H9 (cell line): Measurements from ENCODE around the gene EHD4. TPM values are rescaled to one million over a fixed set of nuclear protein-coding genes. Genes with fewer than 3 reads are reported as not detected.
A peak's percentile ranks its signal among the peaks of the same experiment; 100 is the strongest.

Experiments
- DNase-seq: peaks from one replicate; pipeline ENCODE4 v3.0.0-alpha.2; 2017
- H2AFZ ChIP-seq: one replicate; pipeline ENCODE4 v1.6.1; 2013; ENCODE audit warnings: mild to moderate bottlenecking, low read length, control low read depth, moderate library complexity
- H2AK5ac ChIP-seq: 2 replicates; pipeline ENCODE4 v1.6.1; 2013; ENCODE audit warnings: low read length, control low read depth, mixed read lengths; ENCODE audit not compliant: insufficient read length
- H2BK120ac ChIP-seq: one replicate; pipeline ENCODE4 v1.6.1; 2013; ENCODE audit warnings: low read depth, mild to moderate bottlenecking, low read length, control low read depth, inconsistent platforms; ENCODE audit not compliant: poor library complexity, severe bottlenecking
- H2BK12ac ChIP-seq: 2 replicates; pipeline ENCODE4 v1.6.1; 2013; ENCODE audit warnings: low read length, control low read depth, mixed read lengths, low read depth; ENCODE audit not compliant: insufficient read length
- H2BK15ac ChIP-seq: 2 replicates; pipeline ENCODE4 v1.6.1; 2013; ENCODE audit warnings: low read depth, low read length, control low read depth
- H2BK20ac ChIP-seq: one replicate; pipeline ENCODE4 v1.6.1; 2013; ENCODE audit warnings: low read depth, mild to moderate bottlenecking, low read length, control low read depth, inconsistent platforms; ENCODE audit not compliant: poor library complexity, severe bottlenecking
- H2BK5ac ChIP-seq: 2 replicates; pipeline ENCODE4 v1.6.1; 2013; ENCODE audit warnings: low read length, control low read depth, mixed read lengths; ENCODE audit not compliant: insufficient read length
- H3K14ac ChIP-seq: 2 replicates; pipeline ENCODE4 v1.6.1; 2013; ENCODE audit warnings: low read length, control low read depth; ENCODE audit not compliant: insufficient read depth
- H3K18ac ChIP-seq: 2 replicates; pipeline ENCODE4 v1.6.1; 2013; ENCODE audit warnings: low read depth, mild to moderate bottlenecking, mixed read lengths, low read length, control low read depth; ENCODE audit not compliant: insufficient read length
- H3K23ac ChIP-seq: 2 replicates; pipeline ENCODE4 v1.6.1; 2013; ENCODE audit warnings: low read length, control low read depth, mixed read lengths, low read depth; ENCODE audit not compliant: insufficient read length
- H3K23me2 ChIP-seq: 2 replicates; pipeline ENCODE4 v1.6.1; 2013; ENCODE audit warnings: low read depth, mild to moderate bottlenecking, mixed read lengths, low read length, control low read depth; ENCODE audit not compliant: insufficient read length, poor library complexity, severe bottlenecking
- H3K27ac ChIP-seq: 2 replicates; pipeline ENCODE4 v1.5.1; 2013; ENCODE audit warnings: low read length, control low read depth, mixed read lengths, low read depth; ENCODE audit not compliant: insufficient read length
- H3K27me3 ChIP-seq: 2 replicates; pipeline ENCODE4 v1.6.1; 2013; ENCODE audit warnings: low read length, control low read depth, inconsistent platforms; ENCODE audit not compliant: insufficient read depth
- H3K4ac ChIP-seq: 2 replicates; pipeline ENCODE4 v1.6.1; 2013; ENCODE audit warnings: low read depth, mild to moderate bottlenecking, control low read depth, inconsistent platforms, low read length, moderate library complexity
- H3K4me1 ChIP-seq: 2 replicates; pipeline ENCODE4 v1.6.1; 2013; ENCODE audit warnings: low read length, control low read depth, inconsistent platforms; ENCODE audit not compliant: insufficient read depth
- H3K4me2 ChIP-seq: 2 replicates; pipeline ENCODE4 v1.6.1; 2013; ENCODE audit warnings: low read length, control low read depth, mixed read lengths; ENCODE audit not compliant: insufficient read length, insufficient read depth
- H3K56ac ChIP-seq: 2 replicates; pipeline ENCODE4 v1.6.1; 2013; ENCODE audit warnings: low read depth, mild to moderate bottlenecking, mixed read lengths, low read length, control low read depth; ENCODE audit not compliant: insufficient read length
- H3K79me1 ChIP-seq: 2 replicates; pipeline ENCODE4 v1.6.1; 2013; ENCODE audit warnings: low read depth, mild to moderate bottlenecking, moderate library complexity, low read length, control low read depth, inconsistent platforms; ENCODE audit not compliant: insufficient read depth, poor library complexity, severe bottlenecking
- H3K79me2 ChIP-seq: 2 replicates; pipeline ENCODE4 v1.6.1; 2013; ENCODE audit warnings: low read length, control low read depth, inconsistent platforms; ENCODE audit not compliant: insufficient read depth
- H3K9ac ChIP-seq: 2 replicates; pipeline ENCODE4 v1.6.1; 2013; ENCODE audit warnings: low read length, control low read depth, mixed read lengths; ENCODE audit not compliant: insufficient read length; ENCODE audit errors: extremely low read depth
- H3K9me3 ChIP-seq: one replicate; pipeline ENCODE4 v1.6.1; 2013; ENCODE audit warnings: low read depth, low read length, inconsistent platforms; ENCODE audit not compliant: control insufficient read depth
- H3T11ph ChIP-seq: one replicate; pipeline ENCODE4 v1.6.1; 2013; ENCODE audit warnings: mild to moderate bottlenecking, low read length, control low read depth, inconsistent platforms
- H4K20me1 ChIP-seq: one replicate; pipeline ENCODE4 v1.6.1; 2013; ENCODE audit not compliant: control insufficient read depth, insufficient read length, insufficient read depth
- H4K5ac ChIP-seq: 2 replicates; pipeline ENCODE4 v1.6.1; 2013; ENCODE audit warnings: low read depth, mild to moderate bottlenecking, mixed read lengths, low read length, control low read depth; ENCODE audit not compliant: insufficient read length
- H4K8ac ChIP-seq: replicated peaks from 2 replicates; pipeline ENCODE4 v1.6.1; 2013; ENCODE audit warnings: low read length, control low read depth, mixed read lengths, low read depth; ENCODE audit not compliant: insufficient read length
- H4K91ac ChIP-seq: 2 replicates; pipeline ENCODE4 v1.6.1; 2013; ENCODE audit warnings: low read depth, mild to moderate bottlenecking, moderate library complexity, mixed read lengths, low read length, control low read depth; ENCODE audit not compliant: insufficient read length
- H3K27ac Mint-ChIP-seq, 3 experiments: 2 replicates in 2 of 3; 3 replicates in 1 of 3; pipeline ENCODE4 v1.8.0; 2020 to 2021; ENCODE audit warnings: mixed read lengths in 3 of 3, mild to moderate bottlenecking in 1 of 3, moderate library complexity in 1 of 3
- H3K27me3 Mint-ChIP-seq: 2 replicates; pipeline ENCODE4 v1.8.0; 2021; ENCODE audit warnings: low read depth, mild to moderate bottlenecking, moderate library complexity, mixed read lengths
- H3K36me3 Mint-ChIP-seq, 3 experiments: 2 replicates in 2 of 3; 3 replicates in 1 of 3; pipeline ENCODE4 v1.8.0; 2020 to 2021; ENCODE audit warnings: low read depth in 3 of 3, mixed read lengths in 3 of 3; ENCODE audit not compliant: insufficient read depth in 1 of 3
- H3K4me1 Mint-ChIP-seq, 2 experiments: 2 replicates each; pipeline ENCODE4 v1.8.0; 2020; ENCODE audit warnings: mixed read lengths in 2 of 2
- H3K4me3 Mint-ChIP-seq, 2 experiments: 2 replicates in 1 of 2; 3 replicates in 1 of 2; pipeline ENCODE4 v1.8.0; 2020 to 2021; ENCODE audit warnings: mild to moderate bottlenecking in 2 of 2, mixed read lengths in 2 of 2, moderate library complexity in 1 of 2
- H3K9me3 Mint-ChIP-seq, 2 experiments: 2 replicates in 1 of 2; 3 replicates in 1 of 2; pipeline ENCODE4 v1.8.0; 2020; ENCODE audit warnings: mild to moderate bottlenecking in 2 of 2, mixed read lengths in 2 of 2, moderate library complexity in 1 of 2
- CTCF ChIP-seq: fragments of 200-600 bp; sonication (generic); conservative IDR thresholded peaks from 3 replicates; pipeline ENCODE4 v1.8.0; 2021; ENCODE audit warnings: antibody characterized with exemption, mild to moderate bottlenecking
- WGBS: extraction: QIAGEN DNeasy Blood & Tissue Kit; methylation state at CpG from one replicate; pipeline ENCODE4 v1.1.7; 2013; ENCODE audit warnings: missing lambda C conversion rate, low lambda C conversion rate, mixed read lengths; ENCODE audit not compliant: insufficient read length; ENCODE audit errors: extremely low coverage; 5-methylcytosine and 5-hydroxymethylcytosine counted together
- total RNA-seq: library from RNA; stranded (reverse); gene quantifications from 2 replicates; pipeline ENCODE4 v1.2.1, GENCODE V29; 2021

The EHD4 gene
- total RNA-seq, 1 experiment from 2014 or later: 22.9 TPM

GRCh38 chr15:42002333-42002732 lies 30.0 kb upstream of the EHD4 start:
- Histone ChIP-seq H3T11ph (no peak overlapping the region), H3K9me3 (no peaks in the 10 kb centered on the region), H4K20me1 (no peaks in the 10 kb centered on the region), H2BK15ac (no peak overlapping the region), H3K56ac (no peak overlapping the region), H3K4me1 (no peaks in the 10 kb centered on the region), H2BK5ac (no peak overlapping the region), H3K79me1 (no peaks in the 10 kb centered on the region), H3K14ac (no peak overlapping the region), H2AK5ac (no peak overlapping the region), H2BK20ac (no peak overlapping the region), H3K27me3 (no peaks in the 10 kb centered on the region), H3K23ac (no peak overlapping the region), H2BK120ac (no peak overlapping the region), H3K9ac (no peak overlapping the region), H4K8ac (no peak overlapping the region), H2AFZ (no peak overlapping the region), H4K5ac (no peak overlapping the region), H3K79me2 (no peaks in the 10 kb centered on the region; the same call in 1 of the 2 replicates), H3K27ac (no peak overlapping the region), H3K18ac (no peak overlapping the region), H3K23me2 (no peaks in the 10 kb centered on the region), H3K4me2 (no peak overlapping the region), H4K91ac (no peak overlapping the region), H2BK12ac (no peak overlapping the region), H3K4ac (no peak overlapping the region)
- Mint-ChIP-seq H3K4me1 (peaks cover 0 to 7% of the 10 kb centered on the region in 2 experiments; a peak in 2 of 4 replicates), H3K27ac (peak overlapping the region in 1 of 3 experiments; percentile 65; a peak in 2 of 7 replicates), H3K4me3 (no peak overlapping the region), H3K27me3 (peaks cover 10% of the 10 kb centered on the region), H3K36me3 (no peaks in the 10 kb centered on the region), H3K9me3 (no peaks in the 10 kb centered on the region; a peak in 1 of 5 replicates)
- no CpG with 5 or more reads among the region's 6 CpGs for WGBS
- no peak for DNase-seq
- no peak for TF ChIP-seq CTCF
